ENCODE results near the gene GNB1L.

- TF ChIP-seq CTCF (IDR thresholded peaks at IDR 0.05) (no peak), POLR2A (IDR thresholded peaks at IDR 0.05) (no peak)
Observed at GRCh38 chr22:19886605-19887255, 32.1 kb upstream of the GNB1L start.

Measured in prostate gland (tissue), 2 donors.